A549 (cell line): ENCODE results near the gene ABRAXAS1. TPM values are rescaled to one million over a fixed set of nuclear protein-coding genes. Genes with fewer than 3 reads are reported as not detected.

Source experiments
- ATAC-seq, 2 experiments: fragments of 200-7000 bp in 1 of 2; fragments of >200 bp in 1 of 2; cut with Nextera tagmentation in 1 of 2; cut with Tn5 transposase in 1 of 2; 3 replicates each; pipeline versions ENCODE4 v1.8.0 to v1.9.1; 2018 to 2020; ENCODE audit warnings: mild to moderate bottlenecking in 1 of 2, moderate library complexity in 1 of 2
- CTCF ChIA-PET: fragments of 300-600 bp; sonication (Branson Sonifier 250); formaldehyde crosslinking; extraction: SDS; loops from one replicate; lab custom pipeline; 2021; ENCODE audit warnings: antibody characterized with exemption, inconsistent platforms; lab: Yijun Ruan, JAX
- POLR2A ChIA-PET: fragments of 350-600 bp; formaldehyde crosslinking; extraction: SDS; loops from one replicate; lab custom pipeline; 2021; ENCODE audit warnings: antibody characterized with exemption, inconsistent platforms; lab: Yijun Ruan, JAX
- DNase-seq, 2 experiments: peaks; one replicate each; pipeline versions ENCODE4 v3.0.0 to v3.0.0-alpha.2; 2011 to 2016; ENCODE audit warnings: low read depth in 1 of 2, low spot score in 1 of 2
- FAIRE-seq: peaks from 2 replicates; lab custom pipeline; 2011; peaks lifted over from hg19 to GRCh38; lab: Jason Lieb, UNC
- H3K27ac ChIP-seq, 2 experiments: fragments of >200 bp; sonication (Bioruptor Twin); formaldehyde crosslinking; 3 replicates each; pipeline ENCODE4 v1.5.1; 2016 to 2017
- H3K4me1 ChIP-seq: fragments of >200 bp; sonication (Bioruptor Twin); formaldehyde crosslinking; 3 replicates; pipeline ENCODE4 v1.6.1; 2016
- H3K4me2 ChIP-seq: fragments of >200 bp; sonication (Bioruptor Twin); formaldehyde crosslinking; 3 replicates; pipeline ENCODE4 v1.6.1; 2016
- H3K4me3 ChIP-seq: fragments of >200 bp; sonication (Bioruptor Twin); formaldehyde crosslinking; 3 replicates; pipeline ENCODE4 v1.5.1; 2016
- H3K9me3 ChIP-seq: fragments of >200 bp; sonication (Bioruptor Twin); formaldehyde crosslinking; 3 replicates; pipeline ENCODE4 v1.6.1; 2016
- BCL3 ChIP-seq: fragments of >200 bp; sonication (Bioruptor Twin); formaldehyde crosslinking; IDR thresholded peaks from 3 replicates; pipeline ENCODE4 v1.6.1; 2016
- BHLHE40 ChIP-seq: IDR thresholded peaks from 2 replicates; pipeline ENCODE4 v1.6.1; 2012; ENCODE audit warnings: low read depth, low read length, inconsistent platforms
- CBX2 ChIP-seq: fragments of 200-600 bp; sonication (generic); IDR thresholded peaks from 2 replicates; pipeline ENCODE4 v1.6.1; 2016; ENCODE audit warnings: low read depth, mild to moderate bottlenecking, borderline replicate concordance
- CEBPB ChIP-seq, 2 experiments: fragments of >200 bp in 1 of 2; sonication (Bioruptor Twin) in 1 of 2; formaldehyde crosslinking in 1 of 2; IDR thresholded peaks; 2 replicates each; pipeline ENCODE4 v1.6.1; 2012 to 2016
- E2F6 ChIP-seq: IDR thresholded peaks from 2 replicates; pipeline ENCODE4 v1.6.1; 2012; ENCODE audit warnings: low read depth, borderline replicate concordance
- EHF ChIP-seq: fragments of 250-450 bp; sonication (Bioruptor Pico); IDR thresholded peaks from 2 replicates; pipeline ENCODE4 v1.5.0; 2020; ENCODE audit warnings: mild to moderate bottlenecking
- FOSL2 ChIP-seq, 2 experiments: fragments of 450-650 bp in 1 of 2; fragments of >200 bp in 1 of 2; sonication (Bioruptor Twin) in 1 of 2; formaldehyde crosslinking; IDR thresholded peaks; 2 replicates each; pipeline versions ENCODE4 v1.5.0 to v1.6.1; 2016 to 2020; ENCODE audit warnings: mild to moderate bottlenecking in 1 of 2, moderate library complexity in 1 of 2
- FOXS1 ChIP-seq: fragments of 250-450 bp; sonication (Bioruptor Pico); IDR thresholded peaks from 2 replicates; pipeline ENCODE4 v1.5.0; 2020; ENCODE audit warnings: mild to moderate bottlenecking, moderate library complexity
- HES2 ChIP-seq: fragments of >200 bp; sonication (Bioruptor Twin); formaldehyde crosslinking; IDR thresholded peaks from 2 replicates; pipeline ENCODE4 v1.6.1; 2016
- JUN ChIP-seq, 2 experiments: fragments of >200 bp; sonication (Bioruptor Twin); formaldehyde crosslinking; IDR thresholded peaks; 2 replicates in 1 of 2; 3 replicates in 1 of 2; pipeline ENCODE4 v1.6.1; 2016 to 2017
- JUNB ChIP-seq: fragments of >200 bp; sonication (Bioruptor Twin); formaldehyde crosslinking; IDR thresholded peaks from 2 replicates; pipeline ENCODE4 v1.6.1; 2016
- KDM5A ChIP-seq: fragments of 200-600 bp; sonication (generic); IDR thresholded peaks from 2 replicates; pipeline ENCODE4 v1.6.1; 2016; ENCODE audit warnings: antibody characterized with exemption, mild to moderate bottlenecking
- MAX ChIP-seq: IDR thresholded peaks from 2 replicates; pipeline ENCODE4 v1.6.1; 2012
- MYC ChIP-seq: IDR thresholded peaks from 2 replicates; pipeline ENCODE4 v1.6.1; 2012; ENCODE audit warnings: mild to moderate bottlenecking, inconsistent platforms, low read length, improper control_type of control experiment, borderline replicate concordance
- NFE2L2 ChIP-seq: fragments of 150-350 bp; conservative IDR thresholded peaks from 2 replicates; pipeline ENCODE4 v1.6.1; 2014; ENCODE audit warnings: low read length
- NPAS2 ChIP-seq: fragments of 250-450 bp; sonication (Bioruptor Pico); IDR thresholded peaks from 2 replicates; pipeline ENCODE4 v1.8.0; 2022; ENCODE audit warnings: mild to moderate bottlenecking, moderate library complexity, borderline replicate concordance
- POLR2A ChIP-seq: IDR thresholded peaks from 2 replicates; pipeline ENCODE4 v1.6.1; 2012; ENCODE audit warnings: mild to moderate bottlenecking, low read length
- RCOR1 ChIP-seq: fragments of 150-350 bp; IDR thresholded peaks from 2 replicates; pipeline ENCODE4 v1.6.1; 2014; ENCODE audit warnings: antibody characterized with exemption, low read length, low read depth
- REST ChIP-seq: fragments of 200-600 bp; sonication (generic); IDR thresholded peaks from 2 replicates; pipeline ENCODE4 v1.6.1; 2016; ENCODE audit warnings: antibody characterized with exemption, mild to moderate bottlenecking, moderate library complexity
- RNF2 ChIP-seq: fragments of 200-600 bp; sonication (generic); IDR thresholded peaks from 2 replicates; pipeline ENCODE4 v1.6.1; 2016; ENCODE audit warnings: low read depth, mild to moderate bottlenecking, antibody characterized with exemption, moderate library complexity, borderline replicate concordance
- WGBS: methylation state at CpG from one replicate; pipeline ENCODE4 v1.1.6; 2017; ENCODE audit errors: missing lambda C conversion rate; 5-methylcytosine and 5-hydroxymethylcytosine counted together
- polyA minus RNA-seq: library from RNA; depleted of rRNA, polyadenylated mRNA; stranded (reverse); fragments of >200 nt; gene quantifications from 2 replicates; pipeline ENCODE4 v1.2.3, GENCODE V29; 2011; rRNA and poly(A)+ RNA removed
- polyA plus RNA-seq, 4 experiments: library from polyadenylated mRNA; depleted of rRNA in 3 of 4; stranded (reverse); fragments of >200 nt; fragmentation: RNase III in 1 of 4; extraction: RNeasy Plus Mini Kit Qiagen cat#74134 plus additional on column Dnase treatment in 1 of 4; gene quantifications; 2 replicates in 3 of 4; 3 replicates in 1 of 4; pipeline ENCODE4 v1.2.3, GENCODE V29; 2011 to 2017
- TF ChIP-seq, protein P1 (sequence below): fragments of 150-350 bp; IDR thresholded peaks from 2 replicates; pipeline ENCODE4 v1.6.1; 2014; ENCODE audit warnings: low read depth, mild to moderate bottlenecking, low read length
- TF ChIP-seq, protein P2 (sequence below): fragments of 450-650 bp; IDR thresholded peaks from 2 replicates; pipeline ENCODE4 v1.6.1; 2014; ENCODE audit warnings: antibody characterized with exemption

Gene ABRAXAS1
- polyA plus RNA-seq (2011; rRNA removed): 12.1 and 16.5 TPM in 2 replicates
- 2.5 and 2.7 TPM in 2 replicates for polyA plus RNA-seq (2012; cell fraction: cytosol; rRNA removed)
- 0.83 and 1.6 TPM in 2 replicates for polyA plus RNA-seq (2012; cell fraction: nucleus; rRNA removed)
- polyA plus RNA-seq (2017; fragmentation: RNase III; extraction: RNeasy Plus Mini Kit Qiagen cat#74134 plus additional on column Dnase treatment): 9.5 to 10.4 TPM (median 9.6 TPM) in 3 replicates
- 3.6 and 4.2 TPM in 2 replicates for polyA minus RNA-seq

DNA sequence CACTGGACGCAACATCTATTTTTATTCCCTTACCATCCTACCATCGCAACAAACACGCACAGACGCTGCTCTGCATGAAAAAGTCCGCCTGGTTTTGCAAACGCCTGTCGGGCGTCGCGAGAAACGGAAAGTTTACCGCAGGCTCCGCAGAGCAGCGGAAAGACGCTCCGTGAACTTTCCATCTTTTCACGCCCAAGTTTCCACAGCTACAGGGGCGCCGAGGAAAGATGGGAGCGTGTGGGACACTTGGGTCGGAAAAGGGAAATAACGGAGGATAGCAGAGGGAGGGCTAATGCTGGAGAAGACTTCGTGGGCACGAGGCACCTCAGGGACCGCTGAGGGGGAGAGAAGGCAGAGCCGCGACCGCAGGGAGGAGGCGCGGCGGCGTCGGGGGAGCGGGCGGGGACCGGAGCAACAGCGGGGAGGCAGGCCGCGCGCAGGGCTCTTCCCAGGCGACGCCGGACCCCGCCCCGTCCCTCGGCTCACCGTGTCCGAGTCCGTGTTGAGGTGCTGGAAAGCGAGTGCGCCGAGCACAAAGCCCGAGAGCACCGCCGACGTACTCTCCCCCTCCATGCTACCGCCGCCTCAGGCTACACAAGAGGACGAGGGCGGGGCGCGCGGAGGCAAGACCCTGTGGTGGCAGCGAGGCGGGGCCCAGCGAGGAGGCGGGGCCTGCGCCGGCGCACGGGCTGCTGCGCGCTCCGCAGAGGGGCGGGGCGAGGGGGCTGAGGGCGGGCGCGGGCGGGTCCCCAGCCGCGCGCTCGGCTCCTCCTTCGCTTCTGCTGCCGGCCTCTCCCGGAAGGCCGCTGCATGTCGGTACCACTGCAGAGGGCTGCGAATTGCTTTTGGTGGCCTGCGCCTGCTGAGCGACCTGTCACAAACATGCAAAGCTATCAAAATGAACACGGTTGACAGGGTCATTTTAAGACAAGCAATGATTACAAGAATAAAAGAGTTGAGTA, at the start of gene ABRAXAS1:
Gene ABRAXAS1, minus strand, starts transcription at position 601 of the 962 bp plus-strand sequence. Its CDS starts 28 bp downstream, at position 573.
- Histone ChIP-seq H3K4me1 (peaks cover 12% of the 10 kb centered on the region; the same call in 2 of the 3 replicates), H3K27ac (peak within 1 kb of the TSS; percentile 81 to 91), H3K4me3 (peak within 1 kb of the TSS; percentile 76), H3K9me3 (no peaks in the 10 kb centered on the region), H3K4me2 (peak within 1 kb of the TSS; percentile 96)
- POLR2A ChIA-PET: interaction anchor here (1.0 kb wide), 1 partner anchor 29 kb away, joined by 3 read pairs; the partner anchor contains the start of genes HELQ and MRPS18C
- WGBS: under 1% methylated on average over 41 of the region's 93 CpGs
- peak; percentile 54; the same call in 1 of the 3 replicates for TF ChIP-seq BCL3
- peak; percentile 76 for TF ChIP-seq E2F6
- peak; percentile 59 to 70; a peak in 3 of 5 replicates for TF ChIP-seq JUN (IDR thresholded peaks at IDR 0.05)
- peak; percentile 62 for TF ChIP-seq POLR2A
- no peak for TF ChIP-seq FOXS1 (CRISPR knock-in tag)
- no peak for TF ChIP-seq RNF2
- TF ChIP-seq MAX: peak; percentile 89
- TF ChIP-seq MYC: 0 out of 2 replicates have a peak, but pooled peaks have one; percentile 27
- CTCF ChIA-PET: interaction anchor here (1.3 kb wide), 1 partner anchor 122 kb away, joined by 3 read pairs; no protein-coding TSS in a partner anchor
- DNase-seq: peak; percentile 79 to 94
- FAIRE-seq: no peak
- ATAC-seq: peak; percentile 96

- no peak overlapping the region for H3K27ac ChIP-seq
- no peak overlapping the region for H3K4me3 ChIP-seq
- POLR2A ChIA-PET: no interaction called here
- FAIRE-seq: no peak
- no peak overlapping the region for H3K4me2 ChIP-seq
- 55% methylated on average over 2 of the region's 2 CpGs for WGBS
- ATAC-seq: no peak
- H3K4me1 ChIP-seq: no peaks in the 10 kb centered on the region
- TF ChIP-seq HES2: no peak
- peak; percentile 54; the same call in 1 of the 2 replicates for TF ChIP-seq KDM5A
- no peak for DNase-seq
- CTCF ChIA-PET: interaction anchor here (1.9 kb wide), 1 partner anchor 8 kb away, joined by 5 read pairs; the partner anchor contains the start of gene GPAT3
- H3K9me3 ChIP-seq: 0 out of 3 replicates have a peak, but pooled peaks cover 12% of the 10 kb centered on the region
Observed at GRCh38 chr4:83527671-83528070, 42.8 kb upstream of the ABRAXAS1 start.

DNA sequence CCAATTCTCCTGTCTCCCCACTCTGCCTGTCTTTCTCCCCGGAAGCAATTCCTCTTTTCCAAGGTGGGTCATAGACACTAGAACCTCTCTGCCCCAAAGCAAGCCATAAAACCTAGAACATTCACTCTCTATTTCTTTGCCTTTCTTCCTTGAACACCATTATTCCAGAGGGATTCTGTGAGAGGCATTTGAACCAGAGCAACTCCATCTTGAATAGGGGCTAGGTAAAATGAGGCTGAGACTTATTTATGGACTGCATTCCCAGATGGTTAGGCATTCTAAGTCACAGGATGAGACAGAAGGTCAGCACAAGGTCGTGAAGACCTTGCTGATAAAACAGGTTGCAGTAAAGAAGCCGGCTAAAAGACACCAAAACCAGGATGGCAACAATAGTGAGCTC, 37.3 kb upstream of the ABRAXAS1 start:
- FAIRE-seq: no peak
- ATAC-seq: no peak
- H3K27ac ChIP-seq: no peak overlapping the region
- 53% methylated on average over 3 of the region's 3 CpGs for WGBS
- no peak overlapping the region for H3K4me3 ChIP-seq
- no peak overlapping the region for H3K4me2 ChIP-seq
- POLR2A ChIA-PET: no interaction called here
- 0 out of 3 replicates have a peak, but pooled peaks cover 8% of the 10 kb centered on the region for H3K9me3 ChIP-seq
- CTCF ChIA-PET: interaction anchor here (1.6 kb wide), 1 partner anchor 123 kb away, joined by 4 read pairs; no protein-coding TSS in a partner anchor
- no peaks in the 10 kb centered on the region for H3K4me1 ChIP-seq
- DNase-seq: no peak
- TF ChIP-seq, protein P1, sequence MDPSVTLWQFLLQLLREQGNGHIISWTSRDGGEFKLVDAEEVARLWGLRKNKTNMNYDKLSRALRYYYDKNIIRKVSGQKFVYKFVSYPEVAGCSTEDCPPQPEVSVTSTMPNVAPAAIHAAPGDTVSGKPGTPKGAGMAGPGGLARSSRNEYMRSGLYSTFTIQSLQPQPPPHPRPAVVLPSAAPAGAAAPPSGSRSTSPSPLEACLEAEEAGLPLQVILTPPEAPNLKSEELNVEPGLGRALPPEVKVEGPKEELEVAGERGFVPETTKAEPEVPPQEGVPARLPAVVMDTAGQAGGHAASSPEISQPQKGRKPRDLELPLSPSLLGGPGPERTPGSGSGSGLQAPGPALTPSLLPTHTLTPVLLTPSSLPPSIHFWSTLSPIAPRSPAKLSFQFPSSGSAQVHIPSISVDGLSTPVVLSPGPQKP: no peak
- no peak for TF ChIP-seq CBX2
- no peak for TF ChIP-seq BHLHE40
- no peak for TF ChIP-seq NPAS2
- no peak for TF ChIP-seq NFE2L2
- TF ChIP-seq RCOR1: no peak
- TF ChIP-seq EHF: no peak
- TF ChIP-seq, protein P2, sequence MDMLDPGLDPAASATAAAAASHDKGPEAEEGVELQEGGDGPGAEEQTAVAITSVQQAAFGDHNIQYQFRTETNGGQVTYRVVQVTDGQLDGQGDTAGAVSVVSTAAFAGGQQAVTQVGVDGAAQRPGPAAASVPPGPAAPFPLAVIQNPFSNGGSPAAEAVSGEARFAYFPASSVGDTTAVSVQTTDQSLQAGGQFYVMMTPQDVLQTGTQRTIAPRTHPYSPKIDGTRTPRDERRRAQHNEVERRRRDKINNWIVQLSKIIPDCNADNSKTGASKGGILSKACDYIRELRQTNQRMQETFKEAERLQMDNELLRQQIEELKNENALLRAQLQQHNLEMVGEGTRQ: no peak
- TF ChIP-seq FOSL2 (IDR thresholded peaks at IDR 0.05): no peak
- TF ChIP-seq FOSL2 (CRISPR knock-in tag; IDR thresholded peaks at IDR 0.05): no peak
- TF ChIP-seq REST: no peak
- TF ChIP-seq RNF2: no peak
- no peak for TF ChIP-seq CEBPB (IDR thresholded peaks at IDR 0.05)
- TF ChIP-seq JUNB: no peak
